K562 (cell line): Measurements from ENCODE around the gene CCDC171. TPM values are rescaled to one million over a fixed set of nuclear protein-coding genes. Genes with fewer than 3 reads are reported as not detected.

ENCODE experiments used
- ATAC-seq: fragments of 200-7000 bp; cut with Tn5 transposase; 3 replicates; pipeline ENCODE4 v1.9.1; 2020; ENCODE audit warnings: moderate library complexity
- BruUV-seq: library from RNA; stranded (reverse); fragments of 400-500 nt; replicated peaks from 2 replicates; lab custom pipeline; 2021; lab: Mats Ljungman, UMichigan
- CTCF ChIA-PET: fragments of 300-600 bp; formaldehyde crosslinking; extraction: SDS; loops from one replicate; lab custom pipeline; 2021; ENCODE audit warnings: low intra/inter-chr PET ratio; lab: Yijun Ruan, JAX
- POLR2A ChIA-PET: fragments of 300-600, 350-650 bp; sonication (Branson Sonifier 250); formaldehyde crosslinking; extraction: SDS; loops from one replicate; lab custom pipeline; 2021; ENCODE audit warnings: antibody characterized with exemption, inconsistent platforms; lab: Yijun Ruan, JAX
- DNase-seq, 4 experiments: peaks; one replicate each; pipeline versions ENCODE4 v3.0.0 to v3.0.0-alpha.2; 2011 to 2018; ENCODE audit warnings: low spot score in 3 of 4, mixed read lengths in 3 of 4; ENCODE audit errors: extremely low read depth in 1 of 4
- FAIRE-seq: peaks from 2 replicates; lab custom pipeline; 2011; peaks lifted over from hg19 to GRCh38; lab: Jason Lieb, UNC
- H2AFZ ChIP-seq: 2 replicates; pipeline ENCODE4 v1.6.0; 2011; ENCODE audit warnings: low read depth, low read length, control low read depth, inconsistent platforms
- H3K27ac ChIP-seq: fragments of 200-600 bp; 3 replicates; pipeline ENCODE4 v1.8.0; 2011; ENCODE audit warnings: low read depth, mild to moderate bottlenecking, control low read depth, inconsistent platforms, low read length, moderate library complexity, mixed read lengths; ENCODE audit errors: extremely low read depth
- H3K27me3 ChIP-seq, 2 experiments: fragments of 300-600 bp in 1 of 2; 2 replicates in 1 of 2; 3 replicates in 1 of 2; pipeline versions ENCODE4 v1.6.0 to v1.8.0; 2011; ENCODE audit warnings: inconsistent platforms in 2 of 2, low read length in 2 of 2, mild to moderate bottlenecking in 1 of 2, mixed read lengths in 1 of 2, moderate library complexity in 1 of 2; ENCODE audit not compliant: control insufficient read depth in 2 of 2, insufficient read depth in 2 of 2
- H3K36me3 ChIP-seq: fragments of 300-600 bp; 3 replicates; pipeline ENCODE4 v1.8.0; 2011; ENCODE audit warnings: mild to moderate bottlenecking, low read length, inconsistent platforms; ENCODE audit not compliant: control insufficient read depth, insufficient read depth
- H3K4me1 ChIP-seq, 2 experiments: fragments of 200-600 bp in 1 of 2; replicated peaks in 1 of 2; 2 replicates in 1 of 2; 3 replicates in 1 of 2; pipeline versions ENCODE4 v1.5.1 to v1.8.0; 2011; ENCODE audit warnings: inconsistent platforms in 2 of 2, low read length in 2 of 2, mild to moderate bottlenecking in 1 of 2, mixed read lengths in 1 of 2, moderate library complexity in 1 of 2; ENCODE audit not compliant: control insufficient read depth in 2 of 2, insufficient read depth in 2 of 2
- H3K4me2 ChIP-seq: 2 replicates; pipeline ENCODE4 v1.6.1; 2011; ENCODE audit warnings: low read length, control low read depth, inconsistent platforms, mixed read lengths; ENCODE audit not compliant: insufficient read depth
- H3K4me3 ChIP-seq: fragments of 200-600 bp; sonication (generic), shearing (Covaris generic); 2 replicates; pipeline ENCODE4 v1.5.1; 2016; ENCODE audit warnings: control low read depth, inconsistent platforms
- H3K79me2 ChIP-seq: fragments of 200-600 bp; 3 replicates; pipeline ENCODE4 v1.8.0; 2011; ENCODE audit warnings: low read length, inconsistent platforms; ENCODE audit not compliant: control insufficient read depth, insufficient read depth
- H3K9ac ChIP-seq, 2 experiments: 2 replicates each; pipeline versions ENCODE4 v1.6.0 to v1.6.1; 2011; ENCODE audit warnings: low read depth in 2 of 2, low read length in 2 of 2, control low read depth in 1 of 2, inconsistent platforms in 1 of 2, mild to moderate bottlenecking in 1 of 2, mixed read lengths in 1 of 2; ENCODE audit not compliant: insufficient read depth in 1 of 2
- H3K9me1 ChIP-seq: one replicate; pipeline ENCODE4 v1.6.0; 2011; ENCODE audit warnings: inconsistent platforms, mild to moderate bottlenecking, low read length, moderate library complexity; ENCODE audit not compliant: control insufficient read depth, insufficient read depth
- H3K9me3 ChIP-seq: replicated peaks from 2 replicates; pipeline ENCODE4 v1.5.1; 2011; ENCODE audit warnings: low read depth, low read length, inconsistent platforms; ENCODE audit not compliant: control insufficient read depth, insufficient read depth
- H4K20me1 ChIP-seq: replicated peaks from 2 replicates; pipeline ENCODE4 v1.6.1; 2011; ENCODE audit warnings: low read length, inconsistent platforms, mixed read lengths; ENCODE audit not compliant: control insufficient read depth, insufficient read depth
- CBX5 ChIP-seq: IDR thresholded peaks from 2 replicates; pipeline ENCODE4 v1.6.1; 2014; ENCODE audit warnings: low read depth, borderline replicate concordance
- FOXJ3 ChIP-seq: sonication (generic); formaldehyde crosslinking; IDR thresholded peaks from 2 replicates; pipeline ENCODE4 v1.4.0; 2020; ENCODE audit warnings: mild to moderate bottlenecking, missing genetic modification reagents
- HOXB6 ChIP-seq: fragments of 250-450 bp; sonication (Bioruptor Pico); IDR thresholded peaks from 2 replicates; pipeline ENCODE4 v1.5.1; 2022; ENCODE audit warnings: mild to moderate bottlenecking, borderline replicate concordance
- PHF21A ChIP-seq: fragments of 450-650 bp; IDR thresholded peaks from 2 replicates; pipeline ENCODE4 v1.6.1; 2017; ENCODE audit warnings: low read depth, borderline replicate concordance
- PML ChIP-seq: IDR thresholded peaks from 2 replicates; pipeline ENCODE4 v1.6.1; 2012; ENCODE audit warnings: low read length, inconsistent platforms
- PRPF4 ChIP-seq: fragments of 200-400 bp; formaldehyde crosslinking; IDR thresholded peaks from one replicate; pipeline ENCODE4 v1.6.1; 2017; ENCODE audit warnings: low read length, low read depth, mild to moderate bottlenecking; ENCODE audit not compliant: insufficient read depth, poor library complexity, severe bottlenecking
- RBM25 ChIP-seq: fragments of 200-400 bp; formaldehyde crosslinking; IDR thresholded peaks from 2 replicates; pipeline ENCODE4 v1.6.1; 2018; ENCODE audit warnings: low read length, low read depth, moderate library complexity; ENCODE audit not compliant: severe bottlenecking
- SAFB2 ChIP-seq: fragments of 200-400 bp; formaldehyde crosslinking; IDR thresholded peaks from 2 replicates; pipeline ENCODE4 v1.6.1; 2018; ENCODE audit warnings: borderline replicate concordance, low read length, low read depth, moderate library complexity; ENCODE audit not compliant: severe bottlenecking
- TAL1 ChIP-seq: fragments of 450-650 bp; IDR thresholded peaks from 2 replicates; pipeline ENCODE4 v1.6.1; 2016; ENCODE audit warnings: mild to moderate bottlenecking
- YBX1 ChIP-seq: fragments of 450-650 bp; IDR thresholded peaks from 2 replicates; pipeline ENCODE4 v1.7.1; 2016; ENCODE audit warnings: mild to moderate bottlenecking
- ZNF512 ChIP-seq: IDR thresholded peaks from 2 replicates; pipeline ENCODE4 v1.6.1; 2016; ENCODE audit warnings: missing genetic modification characterization, missing compliant biosample characterization
- ZNF830 ChIP-seq: fragments of 250-450 bp; sonication (Bioruptor Pico); IDR thresholded peaks from 2 replicates; pipeline ENCODE4 v1.5.0; 2021; ENCODE audit warnings: mild to moderate bottlenecking
- ZSCAN29 ChIP-seq: fragments of 450-650 bp; IDR thresholded peaks from 2 replicates; pipeline ENCODE4 v1.6.1; 2017
- WGBS: fragments of 100-300 bp; shearing (Covaris generic); methylation state at CpG from one replicate; pipeline ENCODE4 v1.1.6; 2016; ENCODE audit warnings: low coverage, mixed read lengths; ENCODE audit not compliant: insufficient coverage; ENCODE audit errors: missing lambda C conversion rate; 5-methylcytosine and 5-hydroxymethylcytosine counted together
- in situ Hi-C: fragments of 300-500 bp; cut with MboI; formaldehyde crosslinking; loops from 4 replicates; pipeline ENCODE4 v1.15.0; 2018; ENCODE audit warnings: inconsistent platforms, mixed read lengths
- intact Hi-C: fragments of 100-400 bp; cut with micrococcal nuclease; formaldehyde crosslinking; loops from 2 replicates; pipeline ENCODE4 v1.14.2; 2022
- polyA plus RNA-seq, 8 experiments: library from polyadenylated mRNA; depleted of rRNA in 4 of 8; stranded (reverse) in 5 of 8; unstranded in 3 of 8; fragments of >200 nt; fragmentation: Nextera tagmentation in 2 of 8; fragmentation: Illumina TruSeq in 1 of 8; extraction: Ambion mirVana in 2 of 8; extraction: Trizol in 1 of 8; gene quantifications; 2 replicates each; pipeline versions ENCODE4 v1.2.1 to v1.2.3, GENCODE V29; 2011 to 2014; ENCODE audit warnings: inconsistent platforms in 1 of 8, missing spikeins in 1 of 8
- total RNA-seq, 7 experiments: library from RNA; depleted of rRNA in 6 of 7; stranded (reverse); fragments of >200 nt in 6 of 7; fragmentation: Illumina TruSeq in 2 of 7; extraction: Trizol in 2 of 7; gene quantifications; 2 replicates each; pipeline versions ENCODE4 v1.2.1 to v1.2.3, GENCODE V29; 2011 to 2021; ENCODE audit warnings: low replicate concordance in 1 of 7
- TF ChIP-seq, protein P1 (sequence below): fragments of 250-450 bp; sonication (Bioruptor Pico); IDR thresholded peaks from 2 replicates; pipeline ENCODE4 v1.8.0; 2022; ENCODE audit warnings: inconsistent platforms
- TF ChIP-seq, protein P2 (sequence below): fragments of 450-650 bp; formaldehyde crosslinking; IDR thresholded peaks from 2 replicates; pipeline ENCODE4 v1.4.0; 2022; ENCODE audit warnings: mild to moderate bottlenecking, moderate library complexity
- TF ChIP-seq, protein P3 (sequence below): sonication (generic); formaldehyde crosslinking; IDR thresholded peaks from 2 replicates; pipeline ENCODE4 v1.8.1; 2023; ENCODE audit warnings: mild to moderate bottlenecking, missing genetic modification reagents
- TF ChIP-seq, protein P4 (sequence below): IDR thresholded peaks from 2 replicates; pipeline ENCODE4 v1.6.1; 2011; ENCODE audit not compliant: insufficient read length; ENCODE audit errors: extremely low read depth

The CCDC171 gene
- total and polyA plus RNA-seq, 9 of the 15 experiments (the other 6 are each of a cell fraction or from before 2014, with no cell fraction given), result 0.08 to 3.8 (median 0.27) TPM

DNA sequence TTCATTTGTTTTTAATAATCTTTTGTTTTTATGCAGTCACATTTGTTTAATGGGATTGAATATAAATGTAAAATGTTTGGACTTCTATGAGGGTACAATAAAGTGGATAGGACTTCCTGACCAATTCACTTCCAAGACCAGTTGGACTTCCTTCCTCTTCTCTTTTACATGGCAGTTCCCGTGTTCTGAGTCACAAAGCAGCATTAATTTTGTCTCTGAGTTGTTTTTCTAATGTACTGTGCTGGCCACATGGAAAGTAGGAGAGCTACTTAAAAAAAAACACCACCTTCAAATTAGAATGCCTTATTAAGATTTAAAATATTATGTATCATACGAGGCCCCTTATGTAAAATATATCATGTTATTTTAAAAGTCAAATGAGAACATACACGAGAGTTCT lies 87.3 kb downstream of the CCDC171 start:
- no peaks in the 10 kb centered on the region for H3K27me3 ChIP-seq
- H3K27ac ChIP-seq, result no peak overlapping the region
- no peaks in the 10 kb centered on the region for H4K20me1 ChIP-seq
- no peak for FAIRE-seq
- no peak overlapping the region for H3K9ac ChIP-seq
- no TSS peak for BruUV-seq
- no peak for DNase-seq
- no peak overlapping the region for H3K4me2 ChIP-seq
- ATAC-seq, result no peak
- in situ Hi-C loops (no loop called here), intact Hi-C loops (no loop called here)
- POLR2A ChIA-PET, result no interaction called here
- H3K79me2 ChIP-seq, result no peaks in the 10 kb centered on the region
- no peak overlapping the region for H3K4me3 ChIP-seq
- no peak for TF ChIP-seq ZNF512 (tag)
- TF ChIP-seq SAFB2, result no peak
- TF ChIP-seq, protein P1, sequence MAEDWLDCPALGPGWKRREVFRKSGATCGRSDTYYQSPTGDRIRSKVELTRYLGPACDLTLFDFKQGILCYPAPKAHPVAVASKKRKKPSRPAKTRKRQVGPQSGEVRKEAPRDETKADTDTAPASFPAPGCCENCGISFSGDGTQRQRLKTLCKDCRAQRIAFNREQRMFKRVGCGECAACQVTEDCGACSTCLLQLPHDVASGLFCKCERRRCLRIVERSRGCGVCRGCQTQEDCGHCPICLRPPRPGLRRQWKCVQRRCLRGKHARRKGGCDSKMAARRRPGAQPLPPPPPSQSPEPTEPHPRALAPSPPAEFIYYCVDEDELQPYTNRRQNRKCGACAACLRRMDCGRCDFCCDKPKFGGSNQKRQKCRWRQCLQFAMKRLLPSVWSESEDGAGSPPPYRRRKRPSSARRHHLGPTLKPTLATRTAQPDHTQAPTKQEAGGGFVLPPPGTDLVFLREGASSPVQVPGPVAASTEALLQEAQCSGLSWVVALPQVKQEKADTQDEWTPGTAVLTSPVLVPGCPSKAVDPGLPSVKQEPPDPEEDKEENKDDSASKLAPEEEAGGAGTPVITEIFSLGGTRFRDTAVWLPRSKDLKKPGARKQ (CRISPR knock-in tag), result no peak
- TF ChIP-seq PRPF4, result no peak
- no peak for TF ChIP-seq ZNF830
- TF ChIP-seq ZSCAN29, result no peak
- TF ChIP-seq PHF21A, result no peak
- TF ChIP-seq, protein P2, sequence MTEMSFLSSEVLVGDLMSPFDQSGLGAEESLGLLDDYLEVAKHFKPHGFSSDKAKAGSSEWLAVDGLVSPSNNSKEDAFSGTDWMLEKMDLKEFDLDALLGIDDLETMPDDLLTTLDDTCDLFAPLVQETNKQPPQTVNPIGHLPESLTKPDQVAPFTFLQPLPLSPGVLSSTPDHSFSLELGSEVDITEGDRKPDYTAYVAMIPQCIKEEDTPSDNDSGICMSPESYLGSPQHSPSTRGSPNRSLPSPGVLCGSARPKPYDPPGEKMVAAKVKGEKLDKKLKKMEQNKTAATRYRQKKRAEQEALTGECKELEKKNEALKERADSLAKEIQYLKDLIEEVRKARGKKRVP, result no peak
- TF ChIP-seq HOXB6 (CRISPR knock-in tag), result no peak
- no peak for TF ChIP-seq PML
- no peak for TF ChIP-seq YBX1
- TF ChIP-seq, protein P3, sequence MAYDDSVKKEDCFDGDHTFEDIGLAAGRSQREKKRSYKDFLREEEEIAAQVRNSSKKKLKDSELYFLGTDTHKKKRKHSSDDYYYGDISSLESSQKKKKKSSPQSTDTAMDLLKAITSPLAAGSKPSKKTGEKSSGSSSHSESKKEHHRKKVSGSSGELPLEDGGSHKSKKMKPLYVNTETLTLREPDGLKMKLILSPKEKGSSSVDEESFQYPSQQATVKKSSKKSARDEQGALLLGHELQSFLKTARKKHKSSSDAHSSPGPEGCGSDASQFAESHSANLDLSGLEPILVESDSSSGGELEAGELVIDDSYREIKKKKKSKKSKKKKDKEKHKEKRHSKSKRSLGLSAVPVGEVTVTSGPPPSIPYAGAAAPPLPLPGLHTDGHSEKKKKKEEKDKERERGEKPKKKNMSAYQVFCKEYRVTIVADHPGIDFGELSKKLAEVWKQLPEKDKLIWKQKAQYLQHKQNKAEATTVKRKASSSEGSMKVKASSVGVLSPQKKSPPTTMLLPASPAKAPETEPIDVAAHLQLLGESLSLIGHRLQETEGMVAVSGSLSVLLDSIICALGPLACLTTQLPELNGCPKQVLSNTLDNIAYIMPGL, result no peak
- no peak for TF ChIP-seq CBX5
- TF ChIP-seq, protein P4, sequence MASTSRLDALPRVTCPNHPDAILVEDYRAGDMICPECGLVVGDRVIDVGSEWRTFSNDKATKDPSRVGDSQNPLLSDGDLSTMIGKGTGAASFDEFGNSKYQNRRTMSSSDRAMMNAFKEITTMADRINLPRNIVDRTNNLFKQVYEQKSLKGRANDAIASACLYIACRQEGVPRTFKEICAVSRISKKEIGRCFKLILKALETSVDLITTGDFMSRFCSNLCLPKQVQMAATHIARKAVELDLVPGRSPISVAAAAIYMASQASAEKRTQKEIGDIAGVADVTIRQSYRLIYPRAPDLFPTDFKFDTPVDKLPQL, result no peak
- no peak for TF ChIP-seq TAL1
- no peak for TF ChIP-seq FOXJ3
- TF ChIP-seq RBM25, result no peak
- H3K9me3 ChIP-seq, result no peaks in the 10 kb centered on the region
- H3K9me1 ChIP-seq, result no peaks in the 10 kb centered on the region
- no peaks in the 10 kb centered on the region for H3K4me1 ChIP-seq
- 0% methylated on average over 3 of the region's 3 CpGs for WGBS
- CTCF ChIA-PET, result interaction anchor here (0.7 kb wide), 1 partner anchor 88 kb away, joined by 3 read pairs; no protein-coding TSS in a partner anchor
- no peaks in the 10 kb centered on the region for H3K36me3 ChIP-seq
- no peak overlapping the region for H2AFZ ChIP-seq
